Coronary artery (tissue), 2 donors: ENCODE data around the gene KLHDC8A.
A peak's percentile ranks its signal among the peaks of the same experiment; 100 is the strongest.
"Not testable (repeated sequence)": the region's sequence is repeated elsewhere in the genome, so short reads cannot be mapped to it uniquely, and the experiment has no call there.

Source experiments
- DNase-seq: peaks from one replicate; pipeline ENCODE4 v3.0.0-alpha.2; 2017; ENCODE audit warnings: low spot score
- H3K27ac ChIP-seq, 2 donors: fragments of 200-600 bp; sonication (generic); one replicate each; pipeline ENCODE4 v1.5.1; 2016 to 2019
- H3K4me3 ChIP-seq: fragments of 200-600 bp; sonication (generic); 2 replicates; pipeline ENCODE4 v1.5.1; 2016; ENCODE audit warnings: mild to moderate bottlenecking, moderate library complexity
- CTCF ChIP-seq: fragments of 200-600 bp; sonication (generic); IDR thresholded peaks from one replicate; pipeline ENCODE4 v1.5.1; 2019; ENCODE audit warnings: antibody characterized with exemption

Gene KLHDC8A

GRCh38 chr1:205356440-205357139 is at the start of gene KLHDC8A:
Gene KLHDC8A, minus strand, starts transcription at chr1:205356922. Its CDS starts 13,318 bp downstream, at chr1:205343604.
- DNase-seq = no peak
- no peak for TF ChIP-seq CTCF
- Histone ChIP-seq H3K4me3 (no peak within 1 kb of the TSS), H3K27ac (no peak within 1 kb of the TSS)

- not testable (repeated sequence) for DNase-seq, H3K27ac ChIP-seq, H3K4me3 ChIP-seq
Measured at GRCh38 chr1:205406252-205406651, 49.5 kb upstream of the KLHDC8A start.

- not testable (repeated sequence) for H3K4me3 ChIP-seq, DNase-seq
Measured at GRCh38 chr1:205404484-205404883, 47.8 kb upstream of the KLHDC8A start.

GRCh38 chr1:205398586-205398985 is 41.9 kb upstream of the KLHDC8A start:
- TF ChIP-seq CTCF = no peak
- H3K27ac ChIP-seq = no peak overlapping the region
- H3K4me3 ChIP-seq = no peak overlapping the region
- no peak for DNase-seq

More at GRCh38 chr1:205404484-205404883, 47.8 kb upstream of the KLHDC8A start:
- not testable (repeated sequence) for H3K27ac ChIP-seq

- Histone ChIP-seq H3K4me3 (no peak overlapping the region), H3K27ac (no peak overlapping the region)
- no peak for DNase-seq
- TF ChIP-seq CTCF = peak; percentile 15
Measured at GRCh38 chr1:205396967-205397616, 40.4 kb upstream of the KLHDC8A start.

GRCh38 chr1:205395616-205396015 is 38.9 kb upstream of the KLHDC8A start:
- no peak overlapping the region for H3K4me3 ChIP-seq
- TF ChIP-seq CTCF = no peak
- no peak overlapping the region for H3K27ac ChIP-seq
- DNase-seq = no peak

GRCh38 chr1:205392650-205393049 is 35.9 kb upstream of the KLHDC8A start:
- H3K4me3 ChIP-seq = no peak overlapping the region

More at GRCh38 chr1:205392650-205393049, 35.9 kb upstream of the KLHDC8A start:
- DNase-seq = no peak
- no peak for TF ChIP-seq CTCF
- no peak overlapping the region for H3K27ac ChIP-seq
